ENCODE measurements around the gene ECM2.

The ECM2 gene

GRCh38 chr9:92518199-92518598 lies 17.6 kb downstream of the ECM2 start:
- TF ChIP-seq CTCF (conservative IDR thresholded peaks at IDR 0.05; ENCODE audit: control insufficient read depth, insufficient read depth, low read depth, low read length), result no peak
- DNase-seq (ENCODE audit: low read depth), result no peak
- H3K4me3 ChIP-seq (ENCODE audit: control insufficient read depth, low read depth, low read length), result no peak overlapping the region

DNA sequence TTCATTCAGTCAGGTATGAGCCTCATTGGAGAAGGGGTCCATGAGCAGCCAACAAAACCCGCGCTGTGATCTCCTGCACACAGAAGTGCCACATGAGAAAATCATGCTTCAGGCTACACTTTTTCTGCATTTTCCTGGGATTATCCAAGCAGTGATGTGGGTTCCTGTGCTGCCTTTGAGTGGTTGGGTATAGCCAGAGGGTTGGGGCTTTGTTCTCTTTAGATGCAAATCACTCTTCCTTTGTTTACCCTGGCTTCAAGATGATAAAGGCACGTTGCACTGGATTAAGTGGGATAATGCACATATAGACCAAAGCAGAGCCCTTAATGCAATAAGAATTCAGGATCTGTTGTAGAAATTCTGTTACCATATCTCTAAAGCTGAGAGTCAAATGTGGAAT lies 18.7 kb downstream of the ECM2 start:
- no peak for TF ChIP-seq CTCF (conservative IDR thresholded peaks at IDR 0.05; ENCODE audit: control insufficient read depth, insufficient read depth, low read depth, low read length)
- H3K4me3 ChIP-seq (ENCODE audit: control insufficient read depth, low read depth, low read length), result no peak overlapping the region
- DNase-seq (ENCODE audit: low read depth), result no peak

DNA sequence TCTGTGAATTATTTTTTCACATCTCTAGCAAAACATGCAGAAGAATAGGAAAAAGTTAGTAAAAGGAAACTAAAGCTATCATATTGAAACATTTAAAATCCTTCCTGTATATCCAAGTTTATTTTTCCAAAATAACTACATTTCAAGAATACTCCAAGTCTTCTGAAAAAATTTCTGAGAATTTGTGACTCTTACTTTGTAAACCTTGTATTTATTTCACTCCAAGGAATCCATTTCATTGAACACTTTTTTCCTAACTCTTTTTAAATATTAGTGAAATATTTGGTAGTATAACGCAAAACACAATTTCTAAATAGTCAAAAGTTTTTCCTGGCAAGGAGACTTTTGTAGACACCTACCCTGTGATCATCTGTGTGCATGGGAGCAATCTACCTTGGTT lies 19.3 kb downstream of the ECM2 start:
- TF ChIP-seq CTCF (conservative IDR thresholded peaks at IDR 0.05; ENCODE audit: control insufficient read depth, insufficient read depth, low read depth, low read length), result no peak
- no peak for DNase-seq (ENCODE audit: low read depth)

GRCh38 chr9:92514635-92515034 lies 21.2 kb downstream of the ECM2 start:
- TF ChIP-seq CTCF (conservative IDR thresholded peaks at IDR 0.05; ENCODE audit: control insufficient read depth, insufficient read depth, low read depth, low read length), result no peak
- no peak overlapping the region for H3K4me3 ChIP-seq (ENCODE audit: control insufficient read depth, low read depth, low read length)
- no peak for DNase-seq (ENCODE audit: low read depth)

More for the DNA sequence above, 19.3 kb downstream of the ECM2 start:
- H3K4me3 ChIP-seq (ENCODE audit: control insufficient read depth, low read depth, low read length), result no peak overlapping the region

GRCh38 chr9:92513349-92513748 lies 22.4 kb downstream of the ECM2 start:
- TF ChIP-seq CTCF (conservative IDR thresholded peaks at IDR 0.05; ENCODE audit: control insufficient read depth, insufficient read depth, low read depth, low read length), result no peak
- DNase-seq (ENCODE audit: low read depth), result no peak
- no peak overlapping the region for H3K4me3 ChIP-seq (ENCODE audit: control insufficient read depth, low read depth, low read length)

- no peak for DNase-seq (ENCODE audit: low read depth)
- no peak for TF ChIP-seq CTCF (conservative IDR thresholded peaks at IDR 0.05; ENCODE audit: control insufficient read depth, insufficient read depth, low read depth, low read length)
- H3K4me3 ChIP-seq (ENCODE audit: control insufficient read depth, low read depth, low read length), result no peak overlapping the region
Measured at GRCh38 chr9:92512622-92513021, 23.2 kb downstream of the ECM2 start.

- DNase-seq (ENCODE audit: low read depth), result no peak
- TF ChIP-seq CTCF (conservative IDR thresholded peaks at IDR 0.05; ENCODE audit: control insufficient read depth, insufficient read depth, low read depth, low read length), result no peak
Measured at GRCh38 chr9:92510747-92511146, 25.0 kb downstream of the ECM2 start.

More at GRCh38 chr9:92510747-92511146, 25.0 kb downstream of the ECM2 start:
- no peak overlapping the region for H3K4me3 ChIP-seq (ENCODE audit: control insufficient read depth, low read depth, low read length)
